Measurements from ENCODE around the gene LIX1L.

LIX1L gene

GRCh38 chr1:145991735-145992412, 34.1 kb upstream of the LIX1L start:
- ATAC-seq: no peak
- Mint-ChIP-seq H3K27ac (no peak overlapping the region), H3K4me1 (peaks cover 60% of the 10 kb centered on the region)

DNA sequence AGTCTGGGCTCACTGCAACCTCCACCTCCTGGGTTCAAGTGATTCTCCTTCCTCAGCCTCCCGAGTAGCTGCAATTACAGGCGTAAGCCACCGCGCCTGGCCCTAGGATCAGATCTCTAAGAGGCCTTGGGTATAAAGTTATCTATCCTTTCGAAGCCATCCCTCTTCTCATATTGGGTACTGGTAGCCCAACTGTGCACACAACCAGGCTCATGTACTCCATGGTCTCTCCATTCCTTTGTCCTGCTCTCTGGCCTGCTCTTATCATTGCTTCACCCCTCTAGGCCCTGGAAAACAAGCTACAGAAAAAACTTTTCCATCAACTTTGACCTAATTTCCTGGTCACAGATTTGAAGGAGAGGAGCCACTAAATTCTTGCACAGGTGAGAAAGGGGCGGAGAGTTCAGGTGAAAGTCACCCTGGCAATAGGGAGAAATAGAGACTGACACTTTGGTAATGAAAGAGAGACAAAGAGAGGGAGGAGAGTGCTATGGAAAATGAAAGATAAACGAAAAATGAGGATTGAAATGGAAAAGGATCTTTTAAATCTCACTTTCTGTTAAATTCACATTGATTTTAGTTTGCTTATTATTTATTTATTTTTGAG, 32.5 kb upstream of the LIX1L start:
- DNase-seq: no peak
- ATAC-seq: no peak
- H3K9me3 Mint-ChIP-seq: no peaks in the 10 kb centered on the region
- peaks cover 34% of the 10 kb centered on the region for H3K36me3 Mint-ChIP-seq (ENCODE audit: low read depth)
- no peaks in the 10 kb centered on the region for H3K27me3 Mint-ChIP-seq
- peak overlapping the region; percentile 34 for H3K27ac Mint-ChIP-seq
- H3K4me3 Mint-ChIP-seq: no peak overlapping the region
- H3K4me1 Mint-ChIP-seq: peaks cover 69% of the 10 kb centered on the region

More at GRCh38 chr1:145991735-145992412, 34.1 kb upstream of the LIX1L start:
- Mint-ChIP-seq H3K4me3 (no peak overlapping the region), H3K9me3 (no peaks in the 10 kb centered on the region), H3K27me3 (no peaks in the 10 kb centered on the region), H3K36me3 (ENCODE audit: low read depth) (peaks cover 43% of the 10 kb centered on the region)
- no peak for DNase-seq

DNA sequence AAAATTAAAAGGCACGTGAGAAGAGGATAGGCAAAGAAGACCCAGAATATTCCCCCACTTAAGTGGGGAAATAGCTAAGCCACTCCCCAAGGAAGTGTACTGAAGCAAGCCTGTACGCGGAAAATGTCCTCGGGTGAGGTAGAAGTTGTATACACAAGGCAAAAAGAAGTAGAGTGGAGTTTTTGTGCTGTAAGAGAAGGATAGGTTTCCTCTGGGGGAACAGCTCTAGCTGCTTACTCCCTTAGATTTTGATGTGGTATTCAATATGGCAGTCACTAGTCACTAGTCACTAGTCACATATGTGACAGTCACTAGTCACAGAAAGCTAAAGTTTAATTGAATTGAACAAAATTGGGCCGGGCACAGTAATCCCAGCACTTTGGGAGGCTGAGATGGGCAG, 31.0 kb upstream of the LIX1L start:
- Mint-ChIP-seq H3K27ac (peak overlapping the region; percentile 67), H3K4me3 (no peak overlapping the region), H3K27me3 (no peaks in the 10 kb centered on the region), H3K9me3 (no peaks in the 10 kb centered on the region), H3K36me3 (ENCODE audit: low read depth) (peaks cover 19% of the 10 kb centered on the region), H3K4me1 (peaks cover 70% of the 10 kb centered on the region)
- ATAC-seq: peak; percentile 37
- no peak for DNase-seq

- Mint-ChIP-seq H3K4me1 (peaks cover 62% of the 10 kb centered on the region), H3K4me3 (no peak overlapping the region)
These were observed 30.1 kb upstream of the LIX1L start for GRCh38 chr1:145987926-145988325.

GRCh38 chr1:145986551-145986950, 28.7 kb upstream of the LIX1L start:
- H3K4me3 Mint-ChIP-seq: no peak overlapping the region
- ATAC-seq (no peak), DNase-seq (no peak)
- H3K4me1 Mint-ChIP-seq: peaks cover 48% of the 10 kb centered on the region
- H3K9me3 Mint-ChIP-seq: no peaks in the 10 kb centered on the region
- no peaks in the 10 kb centered on the region for H3K27me3 Mint-ChIP-seq
- no peaks in the 10 kb centered on the region for H3K36me3 Mint-ChIP-seq (ENCODE audit: low read depth)
- H3K27ac Mint-ChIP-seq: no peak overlapping the region

More at GRCh38 chr1:145987926-145988325, 30.1 kb upstream of the LIX1L start:
- no peaks in the 10 kb centered on the region for H3K27me3 Mint-ChIP-seq
- ATAC-seq (no peak), DNase-seq (no peak)
- H3K36me3 Mint-ChIP-seq (ENCODE audit: low read depth): peaks cover 10% of the 10 kb centered on the region
- H3K27ac Mint-ChIP-seq: peak overlapping the region; percentile 53
- no peaks in the 10 kb centered on the region for H3K9me3 Mint-ChIP-seq

GRCh38 chr1:145985502-145986439, 28.0 kb upstream of the LIX1L start:
- H3K9me3 Mint-ChIP-seq: no peaks in the 10 kb centered on the region
- H3K27me3 Mint-ChIP-seq: no peaks in the 10 kb centered on the region
- no peak for ATAC-seq
- peak overlapping the region; percentile 16 for H3K4me3 Mint-ChIP-seq
- no peaks in the 10 kb centered on the region for H3K36me3 Mint-ChIP-seq (ENCODE audit: low read depth)
- no peak for DNase-seq
- H3K27ac Mint-ChIP-seq: peak overlapping the region; percentile 44
- peaks cover 43% of the 10 kb centered on the region for H3K4me1 Mint-ChIP-seq

- Mint-ChIP-seq H3K9me3 (no peaks in the 10 kb centered on the region), H3K27me3 (no peaks in the 10 kb centered on the region), H3K27ac (peak overlapping the region; percentile 44), H3K4me1 (peaks cover 37% of the 10 kb centered on the region), H3K36me3 (ENCODE audit: low read depth) (no peaks in the 10 kb centered on the region), H3K4me3 (peak overlapping the region; percentile 16)
- no peak for ATAC-seq
- DNase-seq: no peak
These were observed 27.3 kb upstream of the LIX1L start for GRCh38 chr1:145985129-145985501.

- DNase-seq (no peak), ATAC-seq (no peak)
- peak overlapping the region; percentile 44 for H3K27ac Mint-ChIP-seq
- no peaks in the 10 kb centered on the region for H3K27me3 Mint-ChIP-seq
- H3K4me3 Mint-ChIP-seq: no peak overlapping the region
- H3K9me3 Mint-ChIP-seq: no peaks in the 10 kb centered on the region
- peaks cover 34% of the 10 kb centered on the region for H3K4me1 Mint-ChIP-seq
- no peaks in the 10 kb centered on the region for H3K36me3 Mint-ChIP-seq (ENCODE audit: low read depth)
These were observed 26.4 kb upstream of the LIX1L start for GRCh38 chr1:145983960-145984830.

DNA sequence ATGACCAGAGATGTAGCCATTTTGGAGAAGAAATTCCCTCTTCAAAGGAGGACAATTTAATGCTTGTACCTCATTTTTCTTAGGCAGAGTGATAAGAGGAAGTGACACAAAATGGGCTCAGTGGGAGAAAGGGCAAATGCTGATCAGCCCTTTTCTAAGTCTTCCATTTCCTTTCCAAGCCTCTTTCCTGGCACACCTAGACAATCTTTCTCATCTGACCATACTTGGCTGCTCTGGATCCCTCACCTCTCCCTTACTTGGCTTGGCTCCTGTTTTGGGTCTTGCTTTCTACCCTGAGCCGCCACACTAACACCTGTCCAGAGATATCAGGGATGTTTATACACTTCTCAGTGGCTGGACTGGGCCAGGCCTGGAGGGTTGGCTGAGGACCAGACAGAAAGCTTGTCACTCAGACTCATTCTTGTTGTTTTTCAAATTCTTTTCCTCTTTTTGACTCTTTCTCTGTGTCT, 25.4 kb upstream of the LIX1L start:
- Mint-ChIP-seq H3K4me1 (peaks cover 29% of the 10 kb centered on the region), H3K36me3 (ENCODE audit: low read depth) (no peaks in the 10 kb centered on the region), H3K4me3 (no peak overlapping the region), H3K9me3 (no peaks in the 10 kb centered on the region), H3K27me3 (no peaks in the 10 kb centered on the region), H3K27ac (no peak overlapping the region)
- DNase-seq (no peak), ATAC-seq (no peak)

DNA sequence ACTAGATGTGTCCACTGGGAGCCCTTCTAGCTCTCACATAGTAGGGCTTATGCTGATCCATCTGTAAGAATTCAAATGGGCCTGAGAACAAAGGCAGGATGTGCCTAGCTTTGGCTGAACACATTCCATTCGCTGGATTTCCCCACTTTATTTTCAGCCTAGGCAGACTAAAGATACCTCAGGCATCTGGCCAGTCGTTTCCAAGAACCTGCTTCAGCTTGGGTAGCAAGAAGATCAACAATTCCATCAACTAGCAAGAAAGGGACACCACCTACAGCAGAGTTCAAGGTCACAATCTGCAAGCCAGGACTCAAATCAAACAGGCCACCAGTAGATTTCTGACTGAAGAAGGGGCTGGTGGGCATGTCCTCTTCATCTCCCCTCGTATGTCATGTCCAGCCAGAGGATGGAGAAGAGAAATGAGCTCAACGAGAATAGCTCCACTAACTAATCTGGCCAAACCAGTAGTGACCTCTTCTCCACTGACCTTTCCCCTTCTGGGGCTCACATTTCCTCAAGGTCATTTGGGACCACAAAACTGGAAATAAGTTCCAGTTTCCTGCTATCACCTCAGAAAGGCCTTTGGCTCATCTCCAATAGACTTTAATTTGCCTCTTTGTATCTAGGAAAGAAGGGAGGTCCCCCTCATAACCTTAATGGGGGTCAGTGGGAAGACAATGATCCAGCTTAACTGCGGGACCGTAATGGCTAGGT, 24.4 kb upstream of the LIX1L start:
- no peaks in the 10 kb centered on the region for H3K27me3 Mint-ChIP-seq
- H3K9me3 Mint-ChIP-seq: no peaks in the 10 kb centered on the region
- H3K36me3 Mint-ChIP-seq (ENCODE audit: low read depth): no peaks in the 10 kb centered on the region
- no peak overlapping the region for H3K4me3 Mint-ChIP-seq
- peaks cover 21% of the 10 kb centered on the region for H3K4me1 Mint-ChIP-seq
- H3K27ac Mint-ChIP-seq: no peak overlapping the region
- DNase-seq: no peak
- ATAC-seq: no peak

DNA sequence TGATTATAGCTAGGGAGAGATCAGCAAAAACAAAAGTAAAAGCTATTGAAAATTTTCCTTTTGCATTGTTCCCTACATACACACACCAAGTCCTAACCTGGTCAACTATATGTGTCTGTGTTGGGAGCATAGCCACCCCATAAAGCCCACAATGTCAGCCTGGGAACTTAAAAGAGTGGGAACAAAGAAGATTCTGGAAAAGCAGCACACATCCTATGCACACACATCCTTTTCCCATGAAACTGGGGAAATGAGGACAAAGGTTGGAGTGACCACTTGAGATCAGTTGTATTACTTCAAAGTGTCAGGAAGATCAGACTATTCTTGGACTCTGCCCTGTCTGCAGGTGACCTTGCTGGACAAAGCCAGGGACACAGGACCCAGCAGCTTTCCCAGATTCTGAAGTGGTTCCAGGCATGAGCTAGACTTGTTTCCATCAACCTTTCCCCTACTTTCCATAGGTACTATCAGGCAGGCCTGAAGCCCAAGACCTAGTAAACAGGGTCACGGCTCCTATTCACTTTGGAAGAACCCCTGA, 22.7 kb upstream of the LIX1L start:
- H3K9me3 Mint-ChIP-seq: no peaks in the 10 kb centered on the region
- no peaks in the 10 kb centered on the region for H3K36me3 Mint-ChIP-seq (ENCODE audit: low read depth)
- H3K4me3 Mint-ChIP-seq: no peak overlapping the region
- no peaks in the 10 kb centered on the region for H3K27me3 Mint-ChIP-seq
- no peak for ATAC-seq
- DNase-seq: no peak
- no peak overlapping the region for H3K27ac Mint-ChIP-seq
- H3K4me1 Mint-ChIP-seq: peaks cover 14% of the 10 kb centered on the region

GRCh38 chr1:145979746-145980456, 22.1 kb upstream of the LIX1L start:
- H3K27ac Mint-ChIP-seq: no peak overlapping the region
- H3K4me1 Mint-ChIP-seq: peaks cover 8% of the 10 kb centered on the region
- no peaks in the 10 kb centered on the region for H3K27me3 Mint-ChIP-seq
- no peak for ATAC-seq
- H3K36me3 Mint-ChIP-seq (ENCODE audit: low read depth): no peaks in the 10 kb centered on the region
- no peak for DNase-seq
- H3K4me3 Mint-ChIP-seq: no peak overlapping the region
- H3K9me3 Mint-ChIP-seq: no peaks in the 10 kb centered on the region
